Keratinocyte (primary cell): ENCODE measurements around the gene SERPINA5.

Experiments
- CTCF ChIP-seq, 3 experiments: IDR thresholded peaks in 1 of 3; conservative IDR thresholded peaks in 1 of 3; optimal IDR thresholded peaks in 1 of 3; 2 replicates in 2 of 3; 3 replicates in 1 of 3; pipeline versions ENCODE3 to v1.5.1; 2011; ENCODE audit warnings: low read length in 3 of 3, mild to moderate bottlenecking in 3 of 3, moderate library complexity in 2 of 3, control low read depth in 1 of 3, inconsistent platforms in 1 of 3; ENCODE audit not compliant: insufficient read depth in 2 of 3; ENCODE audit errors: extremely low read depth in 1 of 3
- EZH2 ChIP-seq: IDR thresholded peaks from one replicate; pipeline ENCODE4 v1.6.1; 2012; ENCODE audit warnings: inconsistent platforms, mild to moderate bottlenecking, low read length, moderate library complexity

- TF ChIP-seq CTCF (optimal IDR thresholded peaks at IDR 0.05 in 1 of 3, IDR thresholded peaks at IDR 0.05 in 1 of 3, conservative IDR thresholded peaks at IDR 0.05 in 1 of 3; ENCODE audit: extremely low read depth in 1 of 3, insufficient read depth in 2 of 3, low read length in 3 of 3) (no peak), EZH2 (no peak)
Measured at GRCh38 chr14:94623422-94623809, 42.2 kb downstream of the SERPINA5 start.
